Esophagus squamous epithelium (tissue), 4 donors: ENCODE measurements around the gene PAPPA.

ENCODE experiments used
- CTCF ChIP-seq, 6 experiments: fragments of 450-650 bp in 4 of 6; fragments of 200-600 bp in 2 of 6; sonication (generic) in 2 of 6; IDR thresholded peaks; one replicate each; pipeline ENCODE4 v1.5.1; 2016 to 2019; ENCODE audit warnings: antibody characterized with exemption in 6 of 6, mild to moderate bottlenecking in 4 of 6, moderate library complexity in 4 of 6
- POLR2A ChIP-seq, 4 donors: fragments of 450-650 bp; IDR thresholded peaks; one replicate each; pipeline ENCODE4 v1.6.1; 2017; ENCODE audit warnings: antibody characterized with exemption in 4 of 4, mild to moderate bottlenecking in 4 of 4, moderate library complexity in 3 of 4

- TF ChIP-seq CTCF (IDR thresholded peaks at IDR 0.05), result no peak
- no peak for TF ChIP-seq POLR2A (IDR thresholded peaks at IDR 0.05)
Observed at GRCh38 chr9:116403171-116403570, 249.6 kb downstream of the PAPPA start.
